GM23248 (cell line): Measurements from ENCODE around the gene FREY1.

Experiments
- EZH2 ChIP-seq: fragments of 200-600 bp; sonication (generic); IDR thresholded peaks from 2 replicates; pipeline ENCODE4 v1.6.1; 2018; ENCODE audit warnings: antibody characterized with exemption, mild to moderate bottlenecking; ENCODE audit not compliant: insufficient read depth, poor library complexity, severe bottlenecking
- EZH2phosphoT487 ChIP-seq: fragments of 200-600 bp; sonication (generic); IDR thresholded peaks from 2 replicates; pipeline ENCODE4 v1.6.1; 2018; ENCODE audit warnings: antibody characterized with exemption, moderate library complexity, mild to moderate bottlenecking, low read depth; ENCODE audit not compliant: insufficient read depth

DNA sequence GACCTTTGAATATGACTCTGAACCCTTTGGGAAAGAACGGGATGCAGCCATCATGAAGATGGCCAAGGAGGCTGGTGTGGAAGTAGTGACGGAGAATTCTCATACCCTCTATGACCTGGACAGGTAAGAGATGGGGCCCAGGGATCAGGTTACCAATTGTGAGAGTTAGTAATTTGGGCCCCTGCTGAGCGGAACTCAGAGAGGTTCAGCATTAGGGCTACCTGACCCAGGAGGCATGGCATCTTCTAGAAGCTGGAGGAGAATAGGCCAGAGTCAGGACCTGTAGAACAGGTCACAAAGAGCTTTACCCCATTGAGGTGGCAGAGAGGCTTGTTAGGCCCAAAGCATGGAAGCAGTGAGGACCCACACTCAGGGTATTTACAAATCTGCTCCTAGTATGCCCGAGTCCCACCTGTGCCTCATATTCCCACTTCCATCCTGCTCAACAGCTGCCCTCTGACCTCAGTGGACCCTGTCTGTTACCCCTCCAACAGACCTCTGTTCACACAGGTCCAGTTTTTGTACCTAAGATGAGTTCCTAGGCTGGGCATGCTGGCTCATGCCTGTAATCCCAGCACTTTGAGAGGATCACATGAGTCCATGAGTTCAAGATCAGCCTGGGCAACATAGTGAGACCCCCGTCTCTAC lies 48.2 kb downstream of the FREY1 start:
- no peak for TF ChIP-seq EZH2
- no peak for TF ChIP-seq EZH2phosphoT487
